ENCODE measurements around the gene PACS1.

- TF ChIP-seq CTCF (IDR thresholded peaks at IDR 0.05; ENCODE audit: low read length) (no peak), EZH2 (IDR thresholded peaks at IDR 0.05; ENCODE audit: borderline replicate concordance, low read length) (no peak)
Observed at GRCh38 chr11:66291303-66291705, 221.2 kb downstream of the PACS1 start.

Measured in OCI-LY1 (cell line).